NT2/D1 (cell line): ENCODE measurements around the gene TRIM33.

Source experiments
- DNase-seq: peaks from one replicate; pipeline ENCODE4 v3.0.0-alpha.2; 2011; ENCODE audit warnings: low read depth, low spot score
- H3K27me3 ChIP-seq: 2 replicates; pipeline ENCODE4 v1.6.0; 2011; ENCODE audit warnings: mild to moderate bottlenecking; ENCODE audit not compliant: insufficient read length, insufficient read depth
- H3K36me3 ChIP-seq: 2 replicates; pipeline ENCODE4 v1.6.1; 2011; ENCODE audit warnings: mild to moderate bottlenecking, low read length, mixed read lengths; ENCODE audit not compliant: insufficient read depth, insufficient read length
- H3K4me1 ChIP-seq: 2 replicates; pipeline ENCODE4 v1.5.1; 2011; ENCODE audit not compliant: insufficient read depth, insufficient read length
- H3K4me3 ChIP-seq: 2 replicates; pipeline ENCODE4 v1.5.1; 2011; ENCODE audit warnings: low read depth; ENCODE audit not compliant: insufficient read length
- H3K9ac ChIP-seq: 2 replicates; pipeline ENCODE4 v1.6.0; 2011; ENCODE audit warnings: low read depth; ENCODE audit not compliant: insufficient read length
- H3K9me3 ChIP-seq: 2 replicates; pipeline ENCODE4 v1.5.1; 2011; ENCODE audit warnings: mild to moderate bottlenecking, low read length; ENCODE audit not compliant: insufficient read depth
- SUZ12 ChIP-seq: IDR thresholded peaks from 2 replicates; pipeline ENCODE4 v1.6.1; 2011; ENCODE audit not compliant: insufficient read length, insufficient read depth; ENCODE audit errors: extremely low read depth
- YY1 ChIP-seq: IDR thresholded peaks from 2 replicates; pipeline ENCODE4 v1.6.1; 2011; ENCODE audit not compliant: insufficient read length, insufficient read depth
- ZNF274 ChIP-seq: IDR thresholded peaks from 2 replicates; pipeline ENCODE4 v1.6.1; 2011; ENCODE audit warnings: mild to moderate bottlenecking, low read depth, low read length

TRIM33 gene

DNA sequence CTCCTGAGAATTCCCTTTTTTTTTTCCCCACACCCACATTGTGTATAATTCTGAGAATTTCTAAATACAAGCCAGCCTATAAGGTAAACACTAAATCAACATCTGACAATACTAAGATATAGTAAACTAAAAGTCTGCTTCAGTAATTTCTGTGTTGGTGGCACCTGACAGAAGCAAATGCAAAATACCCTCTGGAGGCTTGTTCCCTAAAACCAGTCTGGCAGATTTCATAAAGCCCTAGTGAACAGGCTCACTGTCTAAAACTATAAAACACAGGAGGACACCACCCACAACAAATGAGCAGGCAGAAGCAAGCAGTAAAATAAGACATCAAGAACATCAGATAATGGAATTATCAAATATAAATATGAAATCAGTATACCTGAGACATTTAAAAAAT lies 11.5 kb downstream of the TRIM33 start:
- Histone ChIP-seq H3K27me3 (no peaks in the 10 kb centered on the region), H3K4me1 (no peaks in the 10 kb centered on the region), H3K36me3 (peaks cover 10% of the 10 kb centered on the region), H3K4me3 (no peak overlapping the region), H3K9ac (no peak overlapping the region), H3K9me3 (no peaks in the 10 kb centered on the region)
- TF ChIP-seq YY1 (no peak), ZNF274 (no peak), SUZ12 (no peak)
- no peak for DNase-seq

GRCh38 chr1:114496089-114496488 lies 14.9 kb downstream of the TRIM33 start:
- no peak for DNase-seq
- H3K4me1 ChIP-seq, result no peaks in the 10 kb centered on the region
- H3K4me3 ChIP-seq, result no peak overlapping the region
- peaks cover 6% of the 10 kb centered on the region; the same call in 1 of the 2 replicates for H3K9me3 ChIP-seq
- H3K36me3 ChIP-seq, result peaks cover 5% of the 10 kb centered on the region
- H3K9ac ChIP-seq, result no peak overlapping the region
- TF ChIP-seq YY1, result no peak
- no peak for TF ChIP-seq SUZ12
- no peak for TF ChIP-seq ZNF274
- no peaks in the 10 kb centered on the region for H3K27me3 ChIP-seq

GRCh38 chr1:114495486-114495885 lies 15.5 kb downstream of the TRIM33 start:
- H3K9me3 ChIP-seq, result peaks cover 6% of the 10 kb centered on the region; the same call in 1 of the 2 replicates
- no peak overlapping the region for H3K9ac ChIP-seq
- TF ChIP-seq ZNF274 (no peak), SUZ12 (no peak), YY1 (no peak)
- no peaks in the 10 kb centered on the region for H3K27me3 ChIP-seq
- peaks cover 5% of the 10 kb centered on the region for H3K36me3 ChIP-seq
- no peak overlapping the region for H3K4me3 ChIP-seq
- H3K4me1 ChIP-seq, result no peaks in the 10 kb centered on the region
- DNase-seq, result no peak

GRCh38 chr1:114492978-114493377 lies 18.0 kb downstream of the TRIM33 start:
- TF ChIP-seq YY1, result no peak
- TF ChIP-seq SUZ12, result no peak
- no peak for TF ChIP-seq ZNF274
- no peak overlapping the region for H3K4me3 ChIP-seq

DNA sequence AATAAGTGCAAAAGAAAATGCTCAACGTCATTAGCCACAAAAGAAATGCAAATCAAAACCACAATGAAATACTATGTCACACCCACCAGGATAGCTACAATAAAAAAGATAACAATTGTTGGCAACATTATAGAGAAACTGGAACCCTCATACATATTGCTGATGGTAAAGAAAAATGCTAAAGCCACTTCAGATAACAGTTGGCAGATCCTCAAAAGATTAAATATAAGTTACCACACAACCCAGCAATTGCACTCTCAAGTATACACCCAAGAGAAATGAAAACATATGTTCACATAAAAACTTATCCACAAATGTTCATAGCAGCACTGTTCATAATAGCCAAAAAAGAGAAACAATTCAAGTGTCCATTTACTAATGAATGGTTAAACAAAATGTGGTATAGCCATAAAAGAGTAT lies 20.7 kb downstream of the TRIM33 start:
- H3K27me3 ChIP-seq, result no peaks in the 10 kb centered on the region
- peaks cover 3% of the 10 kb centered on the region for H3K36me3 ChIP-seq
- no peak overlapping the region for H3K9ac ChIP-seq
- no peak overlapping the region for H3K4me3 ChIP-seq
- no peaks in the 10 kb centered on the region for H3K4me1 ChIP-seq
- peaks cover 6% of the 10 kb centered on the region; the same call in 1 of the 2 replicates for H3K9me3 ChIP-seq
- TF ChIP-seq ZNF274, result no peak
- no peak for TF ChIP-seq YY1
- TF ChIP-seq SUZ12, result no peak
- no peak for DNase-seq

More at GRCh38 chr1:114492978-114493377, 18.0 kb downstream of the TRIM33 start:
- Histone ChIP-seq H3K27me3 (no peaks in the 10 kb centered on the region), H3K9me3 (peaks cover 6% of the 10 kb centered on the region; the same call in 1 of the 2 replicates), H3K4me1 (no peaks in the 10 kb centered on the region), H3K36me3 (peaks cover 5% of the 10 kb centered on the region), H3K9ac (no peak overlapping the region)
- DNase-seq, result no peak

GRCh38 chr1:114488739-114489138 lies 22.3 kb downstream of the TRIM33 start:
- H3K9me3 ChIP-seq, result peaks cover 6% of the 10 kb centered on the region; the same call in 1 of the 2 replicates
- no peak for DNase-seq
- H3K27me3 ChIP-seq, result no peaks in the 10 kb centered on the region
- no peak overlapping the region for H3K9ac ChIP-seq
- no peaks in the 10 kb centered on the region for H3K4me1 ChIP-seq
- no peak overlapping the region for H3K4me3 ChIP-seq
- TF ChIP-seq ZNF274 (no peak), SUZ12 (no peak)
- no peaks in the 10 kb centered on the region for H3K36me3 ChIP-seq

GRCh38 chr1:114485286-114485685 lies 25.7 kb downstream of the TRIM33 start:
- H3K4me3 ChIP-seq, result no peak overlapping the region
- no peaks in the 10 kb centered on the region for H3K4me1 ChIP-seq
- no peak overlapping the region for H3K9ac ChIP-seq
- TF ChIP-seq SUZ12 (no peak), ZNF274 (no peak), YY1 (no peak)
- H3K9me3 ChIP-seq, result peaks cover 17% of the 10 kb centered on the region; the same call in 1 of the 2 replicates
- no peak for DNase-seq
- H3K36me3 ChIP-seq, result no peaks in the 10 kb centered on the region
- no peaks in the 10 kb centered on the region for H3K27me3 ChIP-seq
